ENCODE results near the gene CRTC2.

Gene CRTC2

DNA sequence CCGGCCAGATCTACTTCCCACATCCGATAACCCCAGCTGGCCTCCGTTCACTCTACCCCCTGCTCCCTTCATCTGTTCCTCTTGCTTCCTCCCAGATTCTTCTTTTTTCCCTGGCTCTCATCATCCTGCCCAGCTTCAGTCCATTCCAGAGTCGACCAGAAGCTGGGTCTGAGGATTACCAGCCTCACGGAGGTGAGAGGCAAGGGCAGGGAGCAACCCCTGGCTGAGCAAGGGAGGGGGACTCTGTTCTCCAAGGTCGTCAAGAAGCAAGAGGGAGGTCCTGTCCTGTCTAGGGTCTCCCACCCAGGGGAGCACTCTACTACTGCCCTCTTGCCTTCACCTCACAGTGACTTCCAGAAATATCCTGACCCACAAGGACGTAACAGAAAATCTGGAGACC is 15.1 kb upstream of the CRTC2 start:
- DNase-seq, result no peak

GRCh38 chr1:153973071-153973470 is 14.7 kb upstream of the CRTC2 start:
- no peak for DNase-seq

- DNase-seq, result no peak
Measured at GRCh38 chr1:153970346-153970745, 11.9 kb upstream of the CRTC2 start.

- no peak for DNase-seq
Measured at GRCh38 chr1:153968972-153969371, 10.6 kb upstream of the CRTC2 start.

GRCh38 chr1:153968408-153968807 is 10.0 kb upstream of the CRTC2 start:
- DNase-seq, result no peak

DNA sequence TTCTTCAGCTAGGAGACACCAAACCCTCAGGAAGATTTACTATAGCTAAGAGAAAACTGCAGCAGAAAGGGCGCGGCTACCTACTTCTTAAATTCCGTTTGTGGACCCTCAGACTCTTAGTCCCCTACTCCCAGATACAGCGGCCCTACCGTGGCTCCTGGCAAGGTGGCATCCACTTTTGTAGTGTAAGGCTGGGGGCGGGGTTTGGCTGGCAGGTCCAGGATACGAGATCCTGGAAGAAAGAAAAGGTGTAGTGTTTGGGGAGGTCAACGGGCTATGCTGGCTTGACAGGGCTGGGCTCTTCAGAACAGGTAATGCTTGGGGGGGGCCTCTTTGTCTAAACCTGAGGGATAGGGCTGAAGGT is 9.6 kb upstream of the CRTC2 start:
- DNase-seq, result no peak

GRCh38 chr1:153967107-153967999 is 8.9 kb upstream of the CRTC2 start, which contains the start of gene CREB3L4:
CREB3L4 (plus strand) TSS chr1:153967902; CDS start chr1:153968526, 624 bp downstream.
- DNase-seq, result peak; percentile 98

GRCh38 chr1:153963850-153964331 is 5.5 kb upstream of the CRTC2 start:
- no peak for DNase-seq

DNA sequence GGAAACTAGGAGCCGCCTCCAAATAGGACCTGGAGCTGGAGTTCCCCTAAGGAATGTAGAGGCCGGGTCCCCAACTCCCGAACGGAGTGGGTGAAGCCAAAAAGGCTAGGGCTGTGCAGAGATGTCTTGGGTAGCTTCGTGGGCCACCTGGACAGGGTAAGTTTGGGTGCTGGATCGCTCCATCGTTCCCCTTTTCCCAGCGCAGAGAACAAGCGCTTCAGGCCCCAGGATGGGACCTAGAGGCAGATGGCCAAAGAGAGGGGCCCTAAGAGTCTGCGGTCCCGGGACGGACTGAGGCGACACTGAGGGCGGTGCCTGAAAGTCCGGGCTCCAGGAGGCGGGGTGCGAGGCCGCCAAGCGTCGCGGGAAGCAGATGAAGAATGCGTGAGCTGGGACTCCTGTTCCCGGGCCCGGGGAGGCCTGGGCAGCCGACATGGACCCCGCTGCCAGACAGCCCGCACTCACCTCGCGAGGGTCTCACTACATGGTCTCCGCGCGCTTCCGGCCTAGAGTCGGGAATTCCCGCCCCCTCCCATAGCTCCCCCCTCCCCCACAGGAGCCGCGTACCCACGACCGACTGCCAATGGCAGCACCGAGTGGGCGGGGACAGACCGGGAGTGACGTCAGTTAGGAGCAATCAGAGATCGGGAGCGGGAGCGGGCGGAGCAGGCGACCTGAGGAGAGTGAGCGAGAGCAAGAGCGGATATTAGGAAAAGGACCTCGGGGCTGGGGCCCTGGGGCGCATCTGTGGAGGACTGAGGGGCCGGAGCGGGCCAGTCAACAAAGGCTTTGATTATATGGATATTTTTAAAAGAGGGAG is 4.8 kb upstream of the CRTC2 start, which contains the start of gene SLC39A1:
Gene SLC39A1, minus strand, starts transcription at position 508 of the 820 bp plus-strand sequence. CDS start 822 bp downstream, outside the sequence.
- peak; percentile 93 for DNase-seq

DNA sequence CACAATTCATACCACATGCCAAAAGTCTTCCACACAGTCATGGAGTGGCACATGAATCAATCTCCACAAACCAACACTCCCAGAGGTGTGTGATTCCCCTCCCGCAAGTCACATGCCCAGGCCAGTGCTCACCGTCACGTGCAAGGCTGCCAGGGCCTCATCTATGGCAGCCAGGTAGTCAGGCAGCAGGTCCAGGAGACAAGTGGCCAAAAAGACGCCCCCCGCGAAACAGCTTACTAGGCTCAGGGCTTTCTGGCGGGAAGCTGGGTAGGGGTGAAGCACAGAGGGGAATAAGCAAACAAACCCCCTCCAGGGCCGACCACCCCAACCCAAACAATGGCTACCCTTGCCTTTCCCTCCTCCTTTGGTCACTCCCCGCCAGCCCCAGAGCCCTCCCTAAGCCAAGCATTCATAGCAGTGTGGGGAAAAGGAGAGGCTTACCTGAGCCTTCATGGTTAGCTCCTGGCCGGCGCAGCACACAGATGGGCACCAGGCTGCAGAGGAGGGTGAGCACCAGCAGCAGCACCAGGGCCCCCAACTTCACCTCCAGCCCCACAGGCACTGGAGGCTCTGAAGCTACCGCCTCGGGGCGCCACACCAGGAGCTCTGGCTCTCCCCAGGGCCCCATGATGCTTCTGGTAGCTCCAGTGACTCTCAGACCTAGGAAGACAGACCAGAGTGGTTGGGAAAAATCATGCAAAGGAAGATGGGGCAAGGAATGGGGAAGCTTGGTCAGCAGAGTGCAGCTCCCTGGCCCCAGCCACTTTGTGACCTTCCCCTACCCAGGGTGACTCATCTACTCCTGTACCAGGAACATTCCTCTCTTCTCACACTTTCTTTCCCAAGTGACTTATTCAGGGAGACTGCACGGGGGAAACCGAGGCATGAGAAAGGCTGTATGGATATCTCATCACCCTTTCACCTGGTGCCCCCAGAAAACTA is 3.9 kb upstream of the CRTC2 start:
- DNase-seq, result peak; percentile 46

DNA sequence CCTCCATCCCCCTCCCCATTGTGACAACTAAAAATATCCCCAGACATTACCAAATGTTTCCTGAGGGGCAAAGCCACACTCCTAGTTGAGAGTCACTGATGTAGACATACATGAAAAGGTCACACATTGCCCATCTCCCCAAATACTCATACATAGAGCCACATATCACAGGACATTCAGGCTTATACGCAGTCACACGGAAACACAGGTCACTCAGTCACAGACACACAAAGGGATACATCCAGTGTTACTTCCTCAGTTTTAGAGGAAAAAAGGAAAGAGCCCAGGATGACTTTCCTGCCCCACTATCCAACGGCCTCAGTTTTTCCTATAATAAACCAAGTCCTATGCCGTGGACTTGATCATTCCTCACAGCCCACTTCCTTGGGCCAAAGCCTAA is 3.0 kb upstream of the CRTC2 start:
- DNase-seq, result no peak

DNA sequence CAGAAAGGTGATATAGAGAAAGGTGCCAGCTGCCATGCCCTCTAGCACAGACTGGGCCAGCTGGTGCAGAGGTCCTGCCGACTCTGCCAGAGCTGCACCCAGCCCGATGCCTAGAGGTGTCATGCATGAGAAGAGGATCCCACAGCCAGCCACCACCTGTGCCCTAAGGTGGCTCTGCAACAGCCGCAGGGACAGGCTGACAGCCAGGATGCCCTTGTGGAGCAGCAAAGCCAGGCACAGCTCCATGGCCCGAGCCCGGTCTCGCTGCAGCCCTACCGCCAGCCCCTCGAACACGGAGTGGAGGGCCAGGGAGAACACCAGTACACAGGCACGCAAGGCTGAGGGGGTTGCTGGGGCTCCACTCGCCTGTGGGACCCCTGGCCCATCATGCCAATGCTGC is 1.8 kb upstream of the CRTC2 start:
- DNase-seq, result no peak

DNA sequence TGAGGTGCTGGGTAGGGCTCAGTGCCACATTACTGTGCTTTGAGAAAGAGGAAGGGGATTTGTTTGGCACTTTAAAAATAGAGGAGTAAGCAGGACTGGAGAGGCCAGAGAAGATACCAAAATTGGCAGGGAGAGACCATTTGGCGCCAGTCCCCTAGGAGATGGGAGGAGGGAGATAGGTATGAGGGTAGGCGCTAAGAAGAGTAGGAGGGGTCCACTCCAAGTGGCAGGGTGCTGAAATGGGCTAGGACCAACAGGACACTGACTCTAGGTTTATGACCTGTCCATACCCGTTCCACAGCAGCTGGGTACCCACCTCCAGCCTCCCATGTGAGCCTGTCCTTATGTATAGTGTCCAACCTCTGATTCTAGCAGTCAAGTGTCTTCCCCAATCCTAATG is 1.0 kb upstream of the CRTC2 start:
- no peak for DNase-seq

DNA sequence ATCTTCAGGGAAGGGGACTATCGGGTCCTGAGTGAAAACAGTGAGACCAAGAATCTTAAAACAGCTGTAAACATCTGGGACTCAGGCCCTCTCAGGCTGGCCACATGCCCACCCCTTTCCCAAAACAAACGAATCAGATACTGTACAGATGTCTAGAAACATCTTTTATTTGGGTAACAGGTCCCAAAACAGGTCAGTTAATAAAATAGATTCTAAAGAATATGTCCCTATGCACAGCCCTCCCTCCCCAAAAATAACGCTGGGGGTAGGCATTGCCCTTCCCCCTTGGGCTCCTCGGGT is 499 bp upstream of the CRTC2 start:
- no peak for DNase-seq

DNA sequence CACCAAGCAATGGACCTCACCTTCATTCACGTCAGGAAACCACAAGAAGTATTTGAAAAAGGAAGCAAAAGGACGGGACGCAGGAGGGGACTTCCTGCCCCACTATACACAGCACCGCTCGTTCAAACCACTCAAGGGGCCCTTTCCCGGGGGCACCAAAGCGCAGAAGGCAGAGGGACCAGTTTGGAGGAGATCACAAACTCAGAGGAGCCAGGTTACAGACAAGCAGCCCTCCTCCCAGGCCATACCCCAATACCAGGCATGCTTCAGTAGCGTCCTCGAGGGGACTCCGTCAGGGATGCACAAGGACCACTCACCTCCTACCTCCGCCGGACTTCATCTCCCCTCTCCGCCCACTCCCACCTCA is 685 bp downstream of the CRTC2 start:
- peak; percentile 18 for DNase-seq

DNA sequence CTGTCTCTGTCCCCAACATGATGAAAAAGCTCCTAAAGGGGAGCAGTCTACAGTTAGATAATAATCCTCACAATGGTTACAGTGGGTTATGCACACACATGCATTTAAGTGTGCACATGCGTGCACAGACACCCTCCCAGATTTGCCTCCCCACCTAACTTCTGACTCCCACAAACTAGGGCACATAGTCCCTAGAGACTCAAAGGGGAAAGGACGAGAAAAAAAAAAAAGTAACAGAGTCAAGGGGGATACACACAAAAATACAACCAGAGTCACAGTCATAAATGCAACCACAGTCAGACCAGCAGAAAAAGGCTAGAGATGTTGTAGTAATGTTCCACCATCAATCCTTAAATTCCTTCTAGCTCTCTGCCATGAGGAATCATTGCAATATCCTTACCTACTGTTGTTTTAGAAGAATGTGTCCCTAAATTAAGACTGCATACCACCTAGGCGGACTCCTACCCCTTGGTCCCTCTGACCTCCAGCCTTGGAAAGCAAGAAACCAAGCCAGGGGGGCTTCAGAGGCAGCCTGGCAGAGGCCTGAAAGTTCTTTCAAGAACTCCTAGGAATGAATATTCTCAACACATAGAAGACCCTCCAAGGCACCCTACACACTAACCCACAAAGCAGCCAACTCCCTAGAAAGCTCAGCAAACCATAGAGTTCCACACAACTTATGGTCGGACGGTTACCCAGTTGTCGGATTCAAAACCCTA is 1.3 kb downstream of the CRTC2 start:
- no peak for DNase-seq

DNA sequence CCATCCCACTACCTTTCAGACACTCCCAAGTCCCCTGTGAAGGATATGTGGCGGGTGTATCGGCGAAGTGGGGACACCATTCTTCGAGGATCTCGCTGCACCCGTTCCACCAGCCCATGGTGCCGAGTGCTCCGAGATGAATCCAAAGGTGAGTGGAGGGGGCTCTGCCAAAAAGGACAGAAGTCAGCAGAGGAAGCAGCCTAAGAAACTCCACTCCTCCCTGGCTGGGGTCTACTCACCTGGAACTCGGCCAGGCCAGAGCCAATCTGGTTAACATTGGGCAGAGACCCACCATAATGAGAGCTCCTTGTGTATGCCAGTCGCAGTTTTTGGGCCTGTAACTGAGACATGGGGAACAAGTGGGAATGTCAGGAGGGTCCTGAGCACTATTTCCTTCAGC is 3.6 kb downstream of the CRTC2 start:
- DNase-seq, result no peak

DNA sequence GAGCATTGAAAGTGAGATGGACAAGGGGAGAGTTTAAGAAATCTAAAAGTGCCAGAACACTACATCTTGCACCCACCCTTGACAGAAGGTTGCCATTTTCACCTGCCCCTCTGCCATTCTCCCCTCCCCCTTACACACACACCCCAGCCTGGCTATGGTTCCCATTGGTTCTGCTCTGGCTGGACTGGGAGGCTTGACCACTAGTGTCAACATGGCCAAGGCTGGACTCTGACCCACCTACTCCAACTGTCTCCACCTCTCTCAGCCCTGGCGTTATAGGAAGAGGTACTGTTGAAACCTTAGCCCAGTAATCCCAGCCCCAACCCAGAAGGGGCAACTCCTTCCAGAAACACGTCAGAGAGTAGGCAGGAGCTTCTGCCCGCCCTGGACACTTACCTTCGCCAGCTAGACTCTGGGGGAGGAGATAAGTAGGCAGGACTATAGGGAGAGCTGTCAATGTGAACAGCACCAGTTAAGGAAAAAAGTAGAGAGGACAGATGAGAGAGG is 4.5 kb downstream of the CRTC2 start:
- DNase-seq, result no peak

DNA sequence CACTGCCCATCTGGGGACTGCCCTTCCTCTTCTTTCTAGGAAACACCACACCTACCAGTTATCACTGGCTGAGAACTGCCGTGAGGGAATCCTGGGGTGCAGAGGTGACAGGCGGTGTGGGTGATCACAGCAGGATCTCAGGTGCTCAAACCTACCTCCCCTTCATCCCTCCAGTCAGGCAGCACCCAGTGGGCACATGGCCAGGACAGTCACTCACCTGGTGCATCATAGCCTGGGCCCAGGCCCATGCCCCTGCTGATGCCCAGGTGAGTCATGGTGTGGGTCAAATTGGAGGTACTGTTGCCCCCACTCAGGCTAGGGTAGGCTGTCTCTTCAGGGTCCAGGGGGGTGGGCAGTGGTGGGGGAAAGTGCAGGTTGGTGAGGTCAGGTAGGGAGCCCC is 6.6 kb downstream of the CRTC2 start:
- no peak for DNase-seq

DNA sequence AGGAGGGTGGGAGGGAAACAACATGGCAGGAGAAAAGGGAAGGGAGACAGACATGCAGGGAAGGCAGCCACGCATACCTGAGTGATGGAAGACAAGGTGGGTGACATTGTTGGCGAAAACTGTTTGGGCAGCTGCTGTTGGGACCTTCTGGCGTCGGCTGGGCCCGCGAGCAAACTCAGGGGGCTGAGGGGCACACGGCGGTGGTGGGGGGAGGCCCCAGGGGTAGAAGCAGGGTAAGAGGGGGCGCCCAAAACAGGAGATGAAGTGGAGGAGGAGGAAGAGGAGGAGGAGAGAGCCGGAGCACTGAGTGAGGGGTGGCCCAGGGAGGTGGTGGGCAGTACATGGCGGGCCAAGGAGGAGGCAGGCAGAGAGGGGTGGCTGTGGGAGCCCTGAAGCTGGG is 7.2 kb downstream of the CRTC2 start:
- DNase-seq, result no peak

- peak; percentile 82 for DNase-seq
Measured at GRCh38 chr1:153946622-153947241, 11.7 kb downstream of the CRTC2 start, which contains the start of gene DENND4B. DENND4B (minus strand) TSS chr1:153946718; CDS start chr1:153944374, 2,344 bp downstream.
